Epithelial cell of proximal tubule (primary cell): ENCODE results near the gene ANKRD13D. TPM values are rescaled to one million over a fixed set of nuclear protein-coding genes. Genes with fewer than 3 reads are reported as not detected.
A peak's percentile ranks its signal among the peaks of the same experiment; 100 is the strongest.

Experiments used
- DNase-seq: peaks from one replicate; pipeline ENCODE4 v3.0.0-alpha.2; 2011; ENCODE audit warnings: low read depth
- H3K4me3 ChIP-seq: 2 replicates; pipeline ENCODE4 v1.5.1; 2011; ENCODE audit warnings: low read depth, mild to moderate bottlenecking, low read length
- CTCF ChIP-seq: conservative IDR thresholded peaks from 2 replicates; pipeline ENCODE4 v1.5.1; 2012; ENCODE audit warnings: low read depth, mild to moderate bottlenecking, low read length
- total RNA-seq: library from RNA; depleted of rRNA; stranded (reverse); fragments of >200 nt; gene quantifications from 2 replicates; pipeline ENCODE4 v1.2.3, GENCODE V29; 2015

ANKRD13D gene
- 31.6 and 32.3 TPM in 2 replicates for total RNA-seq

GRCh38 chr11:67289226-67289650, at the start of gene ANKRD13D:
TSS of gene ANKRD13D (plus strand) at chr11:67289303. CDS start at chr11:67289461, 158 bp downstream.
- no peak for TF ChIP-seq CTCF
- no peak for DNase-seq
- peak within 1 kb of the TSS; percentile 66 for H3K4me3 ChIP-seq

- peak; percentile 80 for DNase-seq
- H3K4me3 ChIP-seq, result peak overlapping the region; percentile 66
- TF ChIP-seq CTCF, result no peak
Measured at GRCh38 chr11:67239783-67240575, 49.1 kb upstream of the ANKRD13D start.

- TF ChIP-seq CTCF, result no peak
- no peak for DNase-seq
- H3K4me3 ChIP-seq, result peak overlapping the region; percentile 66
Measured at GRCh38 chr11:67240576-67241389, 48.3 kb upstream of the ANKRD13D start.

- DNase-seq, result no peak
- H3K4me3 ChIP-seq, result peak overlapping the region; percentile 66
- no peak for TF ChIP-seq CTCF
Measured at GRCh38 chr11:67242548-67242947, 46.6 kb upstream of the ANKRD13D start.

- TF ChIP-seq CTCF, result no peak
- DNase-seq, result no peak
- no peak overlapping the region for H3K4me3 ChIP-seq
Measured at GRCh38 chr11:67243051-67243450, 46.1 kb upstream of the ANKRD13D start.

GRCh38 chr11:67245046-67245445, 44.1 kb upstream of the ANKRD13D start:
- no peak for DNase-seq
- no peak overlapping the region for H3K4me3 ChIP-seq
- TF ChIP-seq CTCF, result no peak
